ENCODE measurements around the gene CAPN12.

GRCh38 chr19:38696729-38697055, 47.6 kb downstream of the CAPN12 start:
- TF ChIP-seq, protein P1, sequence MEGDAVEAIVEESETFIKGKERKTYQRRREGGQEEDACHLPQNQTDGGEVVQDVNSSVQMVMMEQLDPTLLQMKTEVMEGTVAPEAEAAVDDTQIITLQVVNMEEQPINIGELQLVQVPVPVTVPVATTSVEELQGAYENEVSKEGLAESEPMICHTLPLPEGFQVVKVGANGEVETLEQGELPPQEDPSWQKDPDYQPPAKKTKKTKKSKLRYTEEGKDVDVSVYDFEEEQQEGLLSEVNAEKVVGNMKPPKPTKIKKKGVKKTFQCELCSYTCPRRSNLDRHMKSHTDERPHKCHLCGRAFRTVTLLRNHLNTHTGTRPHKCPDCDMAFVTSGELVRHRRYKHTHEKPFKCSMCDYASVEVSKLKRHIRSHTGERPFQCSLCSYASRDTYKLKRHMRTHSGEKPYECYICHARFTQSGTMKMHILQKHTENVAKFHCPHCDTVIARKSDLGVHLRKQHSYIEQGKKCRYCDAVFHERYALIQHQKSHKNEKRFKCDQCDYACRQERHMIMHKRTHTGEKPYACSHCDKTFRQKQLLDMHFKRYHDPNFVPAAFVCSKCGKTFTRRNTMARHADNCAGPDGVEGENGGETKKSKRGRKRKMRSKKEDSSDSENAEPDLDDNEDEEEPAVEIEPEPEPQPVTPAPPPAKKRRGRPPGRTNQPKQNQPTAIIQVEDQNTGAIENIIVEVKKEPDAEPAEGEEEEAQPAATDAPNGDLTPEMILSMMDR (IDR thresholded peaks at IDR 0.05) = no peak
- TF ChIP-seq POLR2A (IDR thresholded peaks at IDR 0.05; ENCODE audit: low read depth) (no peak), POLR2AphosphoS5 (IDR thresholded peaks at IDR 0.05) (no peak)

Data from esophagus muscularis mucosa (tissue), 3 donors.